Right ventricle myocardium superior (tissue), 1 donor: ENCODE measurements around the gene KIAA1614. TPM values are rescaled to one million over a fixed set of nuclear protein-coding genes. Genes with fewer than 3 reads are reported as not detected.

Experiments used
- ATAC-seq: fragments of 200-7000 bp; cut with Tn5 transposase; one replicate; pipeline ENCODE4 v1.9.1; 2020; ENCODE audit warnings: mild to moderate bottlenecking; ENCODE audit not compliant: poor library complexity
- DNase-seq: peaks from one replicate; pipeline ENCODE4 v3.0.0-alpha.2; 2020
- intact Hi-C: fragments of 100-400 bp; cut with DNase I; formaldehyde crosslinking; loops from one replicate; pipeline ENCODE4 v1.11.2; 2022
- long read RNA-seq: library from polyadenylated mRNA; unstranded; transcript quantifications from one replicate; pipeline ENCODE4 v2.0.0, GENCODE V29; 2021
- total RNA-seq: library from RNA; stranded (reverse); fragmentation: NEBNext Ultra II Directional; extraction: Animal tissue kit (Norgen Biotek cat#: 25700); gene quantifications from one replicate; pipeline ENCODE4 v1.2.1, GENCODE V29; 2021
- donor health status: DM: no; HTN: yes; CAD: no; lungs with severe emphysema.

Gene KIAA1614, protein sequence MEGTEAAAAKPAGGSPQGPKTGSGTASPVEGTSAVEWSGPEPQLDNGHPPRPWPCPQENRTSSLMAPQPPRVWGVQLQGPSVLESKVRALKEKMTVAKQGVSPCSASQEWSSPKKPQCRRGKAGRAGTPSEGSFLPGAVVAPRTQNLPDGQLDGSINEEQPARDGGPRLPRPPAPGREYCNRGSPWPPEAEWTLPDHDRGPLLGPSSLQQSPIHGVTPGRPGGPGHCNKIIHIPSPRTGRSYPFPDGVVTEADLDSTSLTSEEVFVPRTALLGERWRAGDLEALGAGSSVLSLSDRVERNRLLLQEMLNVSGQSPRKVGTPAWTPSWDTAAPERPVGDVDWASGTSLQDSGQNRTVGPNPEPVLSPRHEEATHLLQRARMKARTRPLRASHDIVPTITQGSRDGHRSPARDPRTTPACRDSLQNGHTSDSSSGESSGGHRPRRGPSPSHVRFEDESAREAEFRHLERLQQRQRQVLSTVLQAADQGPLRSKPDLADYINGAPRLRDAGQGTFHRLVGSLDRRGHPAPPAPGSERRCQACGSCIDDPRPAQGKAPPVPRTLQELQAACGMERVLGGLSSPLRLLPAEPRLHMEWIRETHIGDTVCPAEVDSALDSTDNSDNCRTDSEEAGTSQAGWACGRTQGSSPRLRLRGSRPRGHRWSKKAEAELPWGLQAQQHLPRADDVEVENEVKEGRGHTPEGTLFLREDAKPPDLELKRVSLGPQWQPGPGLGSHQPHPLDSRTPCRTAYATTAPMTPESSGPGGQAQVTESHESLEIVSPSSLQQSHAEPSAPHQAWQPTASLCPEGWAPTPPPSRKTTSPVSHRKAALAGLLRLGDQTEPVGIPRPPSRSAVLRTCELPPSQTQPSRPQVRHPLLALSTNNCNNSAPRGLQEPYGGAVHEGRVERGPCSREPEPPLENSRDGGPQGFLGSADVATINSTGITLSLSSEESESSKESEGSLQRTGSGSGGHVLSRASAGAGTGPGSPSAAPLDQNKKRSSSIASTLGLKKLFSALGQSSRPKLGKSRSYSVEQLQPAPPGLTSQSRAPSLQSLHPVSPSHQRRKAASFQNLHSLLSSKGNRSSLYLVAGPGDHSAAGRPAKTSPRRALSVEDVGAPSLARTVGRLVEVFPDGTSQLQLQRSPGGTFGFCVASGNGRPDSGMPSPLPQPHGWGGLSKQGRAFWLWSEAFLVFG
- total RNA-seq = 7.1 TPM
- long read RNA-seq, partial matches to known transcripts = 1 of 9 reads
- long read RNA-seq, other reads (novel, unspliced or antisense) = 7 of 9 reads

DNA sequence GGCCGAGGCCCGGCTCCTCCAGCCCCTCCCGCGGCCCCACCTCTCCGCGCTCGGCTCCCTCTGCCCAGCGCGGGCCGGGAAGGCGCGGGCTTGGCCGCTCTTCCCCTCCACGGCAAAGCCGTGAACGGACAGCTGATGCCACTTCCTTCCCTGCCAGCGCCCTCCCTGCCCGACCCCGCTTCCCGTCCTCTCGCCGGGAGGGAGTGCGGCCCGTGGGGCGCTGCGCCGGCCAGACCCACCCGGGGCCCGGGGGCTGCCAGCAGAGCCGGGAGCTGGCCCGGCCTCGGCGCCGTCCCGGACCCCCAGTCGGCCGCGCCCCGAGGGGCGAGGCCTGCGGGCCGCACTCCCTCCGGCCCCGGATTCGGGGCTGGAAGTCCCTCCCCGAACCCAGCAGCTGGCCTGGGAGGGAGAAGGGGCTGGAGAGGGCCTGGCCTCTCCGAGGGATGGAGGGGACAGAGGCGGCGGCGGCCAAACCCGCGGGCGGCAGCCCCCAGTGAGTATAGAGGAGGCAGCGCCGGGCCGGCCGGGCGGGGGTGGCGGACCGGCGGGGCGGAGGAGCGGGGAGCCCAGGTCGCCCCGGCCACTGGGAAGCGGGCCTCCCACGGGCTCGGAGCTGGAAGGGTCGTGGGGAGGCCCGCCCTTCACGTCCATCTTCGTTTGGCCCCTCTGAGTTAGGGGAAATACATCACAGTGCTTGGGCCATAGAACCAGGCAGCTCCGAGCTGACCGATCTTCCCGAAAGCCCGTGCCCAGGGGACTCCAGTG is at the start of gene KIAA1614:
KIAA1614 (plus strand) TSS at position 97 of the 765 bp plus-strand sequence; CDS start at position 444, 347 bp downstream.
- DNase-seq (peak; percentile 66), ATAC-seq (peak; percentile 86)
- intact Hi-C loops = no loop called here

DNA sequence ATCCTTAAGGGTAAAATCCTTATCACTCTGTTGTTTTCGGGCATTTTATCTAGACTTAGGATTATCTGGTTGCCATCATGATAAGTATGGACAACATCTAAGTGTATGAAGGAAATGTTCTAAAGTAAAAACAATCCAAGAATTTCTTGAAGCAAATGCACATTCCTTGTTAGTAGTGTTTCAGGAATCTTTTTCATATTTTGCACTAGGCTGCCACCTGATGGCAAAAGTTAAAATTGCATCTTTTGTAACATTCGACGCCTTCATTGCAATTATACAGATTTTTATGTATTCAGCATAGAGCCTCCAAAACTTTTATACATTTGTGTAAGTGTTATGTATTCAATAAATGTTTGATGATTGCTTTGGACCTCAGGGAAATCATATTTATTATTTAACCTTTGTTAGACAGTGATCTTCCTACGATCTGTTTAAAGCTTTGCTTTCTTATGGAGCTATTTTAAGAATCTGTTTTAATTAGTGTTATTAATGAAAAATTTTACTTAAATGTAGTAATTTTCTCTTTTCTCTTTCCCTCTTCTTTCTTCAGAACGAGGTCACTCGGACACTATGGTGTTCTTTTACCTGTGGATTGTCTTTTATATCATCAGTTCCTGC is 49.4 kb upstream of the KIAA1614 start:
- intact Hi-C loops = loop anchor here (5.0 kb wide), 2 partner anchors 331 to 346 kb away; no protein-coding TSS in a partner anchor
- DNase-seq (no peak), ATAC-seq (peak; percentile 73)

DNA sequence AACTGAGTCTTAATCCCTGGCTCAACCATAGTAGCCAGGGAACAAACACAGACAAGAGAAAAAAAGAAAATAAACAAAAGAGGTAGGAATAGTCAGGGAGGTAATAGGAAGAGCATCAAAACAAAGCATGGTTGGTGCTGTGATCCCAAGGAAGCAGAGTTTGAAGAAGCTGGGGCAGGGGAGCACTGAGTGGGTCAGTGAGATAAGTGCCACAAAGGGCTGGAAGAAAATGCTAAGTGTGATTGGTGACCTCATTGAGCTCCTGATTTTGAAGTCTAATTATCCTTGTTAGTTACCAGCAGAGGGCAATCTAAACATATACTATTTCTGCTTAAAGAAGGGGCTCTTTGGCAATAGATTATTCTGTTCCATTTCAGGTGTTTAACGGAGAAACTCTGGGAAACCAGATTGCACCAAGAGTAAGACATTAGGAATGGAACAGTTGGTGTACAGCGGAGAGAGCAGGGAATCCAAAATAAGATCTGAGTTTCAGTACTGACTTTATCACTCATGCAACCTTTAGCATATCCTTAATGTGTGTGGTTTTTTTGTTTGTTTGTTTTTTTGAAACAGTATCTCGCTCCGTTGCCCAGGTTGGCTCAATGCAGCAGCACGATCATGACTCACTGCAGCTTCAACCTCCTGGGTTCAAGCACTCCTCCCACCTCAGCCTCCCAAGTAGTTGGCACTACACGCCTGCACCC is 30.7 kb upstream of the KIAA1614 start:
- intact Hi-C loops = loop anchor here (5.0 kb wide), 1 partner anchor 285 kb away; no protein-coding TSS in a partner anchor
- ATAC-seq (peak; percentile 59), DNase-seq (no peak)

DNA sequence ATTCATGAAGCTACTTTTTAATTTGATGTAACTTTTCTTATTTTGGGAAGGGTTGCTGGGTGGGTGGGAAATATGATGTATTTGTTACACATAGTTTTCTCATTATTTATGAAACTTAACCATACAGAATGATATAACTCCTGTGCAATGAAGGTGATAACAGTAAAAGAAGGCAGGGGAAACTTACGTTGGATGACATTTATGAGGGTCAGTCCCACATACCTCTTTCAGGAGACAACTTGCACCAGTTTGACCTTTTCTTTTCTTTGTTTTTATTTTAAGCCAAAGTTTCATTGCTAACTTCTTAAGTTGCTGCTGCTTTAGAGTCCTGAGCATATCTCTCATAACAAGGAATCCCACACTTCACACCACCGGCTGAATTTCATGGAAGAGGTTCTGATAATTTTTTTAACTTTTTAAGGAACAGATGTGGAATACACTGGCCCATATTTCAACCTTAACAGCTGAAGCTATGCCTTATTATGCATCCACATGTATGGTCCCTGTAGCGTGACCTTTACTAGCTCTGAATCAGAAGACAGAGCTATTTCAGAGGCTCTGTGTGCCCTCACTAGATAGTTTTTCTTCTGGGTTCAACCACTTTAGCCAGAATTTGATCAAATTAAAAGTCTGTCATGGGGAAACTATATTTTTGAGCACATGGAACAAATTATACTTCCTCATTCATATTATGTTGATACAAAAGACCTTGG is 28.0 kb upstream of the KIAA1614 start:
- ATAC-seq = no peak
- intact Hi-C loops = loop anchor here (5.0 kb wide), 1 partner anchor 283 kb away; no protein-coding TSS in a partner anchor

DNA sequence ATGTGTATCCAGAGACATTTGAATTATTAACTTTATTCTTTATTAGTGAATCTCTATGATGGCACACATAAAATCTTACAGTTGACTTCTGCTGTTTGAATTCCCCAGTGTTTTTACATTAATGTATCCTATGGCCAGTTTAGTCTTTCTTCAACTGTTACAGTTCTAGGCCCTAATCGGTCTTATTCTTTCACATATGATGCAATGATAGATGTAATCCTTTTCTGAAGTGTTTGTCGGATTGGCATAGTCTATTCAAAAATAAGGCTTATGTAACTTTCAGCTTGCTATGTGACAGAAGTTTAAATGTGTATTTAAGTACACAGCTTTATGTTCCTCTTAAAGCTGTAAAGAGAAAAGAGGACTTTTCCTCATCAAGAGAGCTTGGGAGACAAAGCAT is 26.4 kb upstream of the KIAA1614 start:
- DNase-seq (no peak), ATAC-seq (no peak)
- intact Hi-C loops = no loop called here

More for the DNA sequence above, 28.0 kb upstream of the KIAA1614 start:
- no peak for DNase-seq

DNA sequence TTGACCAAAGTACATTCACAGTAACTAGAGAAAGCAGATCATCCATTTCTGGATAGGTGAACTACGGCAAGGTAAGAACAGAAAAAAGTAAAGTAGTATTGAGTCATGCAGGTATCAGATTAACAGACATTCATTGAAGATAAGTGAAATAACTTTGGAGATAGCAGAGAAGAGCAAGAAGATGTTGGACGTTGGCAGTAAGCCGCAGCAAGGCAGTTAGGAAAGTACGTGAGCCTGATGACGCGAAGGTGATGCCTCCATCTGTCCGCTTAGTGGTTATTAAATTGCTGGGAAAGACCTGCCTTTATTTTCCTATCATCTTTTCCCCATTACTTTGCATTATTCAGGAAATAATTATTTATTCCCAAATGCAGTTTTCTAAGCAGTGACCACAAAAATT is 24.9 kb upstream of the KIAA1614 start:
- ATAC-seq (no peak), DNase-seq (no peak)
- intact Hi-C loops = no loop called here

DNA sequence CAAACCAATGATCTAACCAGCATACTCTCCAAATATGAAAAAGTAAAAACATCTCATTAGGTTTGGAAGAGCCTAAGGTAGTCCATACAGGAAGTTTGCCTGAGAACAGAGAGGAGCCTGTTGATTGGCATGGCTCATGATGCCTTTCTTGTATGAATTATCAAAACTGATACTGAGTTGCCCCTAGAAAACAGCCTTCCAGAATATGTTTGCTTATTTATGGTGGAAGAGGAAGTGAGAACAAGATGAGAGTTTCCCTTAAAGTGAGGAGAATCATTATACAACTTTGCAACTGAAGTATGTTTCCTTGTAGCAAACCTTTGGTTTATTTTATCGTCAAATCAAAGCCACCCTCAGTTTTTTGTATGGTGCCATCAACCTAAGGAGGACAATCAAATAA is 23.8 kb upstream of the KIAA1614 start:
- no peak for ATAC-seq
- DNase-seq = no peak
- intact Hi-C loops = no loop called here

DNA sequence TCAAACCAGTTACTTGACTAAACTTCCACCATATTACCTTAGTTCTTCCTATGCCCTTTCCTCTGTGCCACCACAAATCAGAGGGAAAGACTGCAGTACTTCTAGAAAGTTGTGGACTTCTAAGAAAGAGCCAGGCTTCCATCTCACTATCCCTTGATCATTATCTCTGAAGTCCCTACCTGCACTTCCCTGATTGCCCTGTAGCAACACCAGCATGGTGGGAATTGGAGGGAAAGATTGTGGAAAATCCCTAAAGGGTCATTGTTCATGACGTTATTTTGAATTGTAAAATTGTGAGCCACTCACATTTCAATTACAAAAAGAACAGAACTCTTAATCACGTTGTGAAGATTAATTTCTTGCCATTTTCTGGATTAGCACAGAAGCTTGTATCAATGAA is 23.4 kb upstream of the KIAA1614 start:
- intact Hi-C loops = no loop called here
- ATAC-seq (no peak), DNase-seq (no peak)

DNA sequence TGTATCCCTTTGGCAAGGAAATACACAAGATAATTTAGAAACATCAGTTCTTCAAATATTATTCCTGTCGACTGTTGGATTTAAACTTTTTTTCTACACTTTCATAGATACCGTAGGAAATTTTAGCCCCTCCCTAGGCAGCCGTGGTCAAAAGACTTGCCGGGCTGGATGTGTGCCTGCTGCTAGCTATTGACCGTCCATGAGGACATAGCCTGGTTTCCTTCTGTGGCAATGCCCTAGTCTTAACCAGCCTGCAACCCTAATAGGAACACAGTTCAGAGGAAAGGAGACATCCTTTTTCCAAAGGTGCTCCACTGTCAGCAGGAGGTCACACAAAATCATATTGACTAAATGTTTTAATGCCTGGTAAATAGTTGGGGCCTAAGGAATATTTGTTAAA is 20.4 kb upstream of the KIAA1614 start:
- no peak for DNase-seq
- no peak for ATAC-seq
- intact Hi-C loops = no loop called here

DNA sequence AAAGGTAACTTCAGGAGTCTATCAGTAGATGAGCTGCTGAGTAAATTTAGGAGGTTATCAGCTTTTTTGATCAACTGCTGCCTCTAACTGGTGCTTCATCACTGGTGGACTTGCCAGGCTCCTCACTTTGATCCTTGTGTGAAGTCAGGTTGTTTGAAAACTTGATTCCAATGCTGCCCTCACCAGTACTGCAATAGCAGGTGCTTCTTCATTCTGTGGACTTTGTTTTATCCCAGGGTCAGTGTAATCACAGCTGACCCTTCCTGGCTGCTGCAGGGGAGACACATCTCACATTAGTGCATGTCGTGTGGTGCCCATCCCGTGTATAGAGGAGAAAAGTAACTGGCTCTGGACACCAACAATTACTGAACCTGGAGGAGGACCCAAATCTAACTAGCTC is 20.0 kb upstream of the KIAA1614 start:
- no peak for DNase-seq
- intact Hi-C loops = no loop called here
- ATAC-seq = no peak

DNA sequence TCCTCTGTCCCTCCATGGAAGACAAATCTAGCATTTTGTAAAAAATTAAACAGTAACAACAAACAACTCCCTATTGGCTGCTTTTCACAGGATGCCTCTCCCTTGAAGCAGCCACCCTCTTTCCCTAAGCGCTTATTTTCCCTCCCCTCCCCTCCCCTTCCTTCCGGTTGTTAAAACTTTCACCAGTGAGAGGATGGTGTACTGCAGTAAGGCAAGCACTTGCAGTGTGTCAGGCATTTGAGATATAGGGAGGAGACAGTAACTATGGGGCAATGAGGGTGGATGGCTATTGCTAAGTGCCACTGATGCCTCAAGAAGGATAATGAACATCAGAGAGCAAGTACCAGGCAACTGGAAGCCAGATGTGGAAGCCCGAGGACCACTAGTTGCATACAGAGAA is 19.1 kb upstream of the KIAA1614 start:
- ATAC-seq = no peak
- intact Hi-C loops = no loop called here
- no peak for DNase-seq

DNA sequence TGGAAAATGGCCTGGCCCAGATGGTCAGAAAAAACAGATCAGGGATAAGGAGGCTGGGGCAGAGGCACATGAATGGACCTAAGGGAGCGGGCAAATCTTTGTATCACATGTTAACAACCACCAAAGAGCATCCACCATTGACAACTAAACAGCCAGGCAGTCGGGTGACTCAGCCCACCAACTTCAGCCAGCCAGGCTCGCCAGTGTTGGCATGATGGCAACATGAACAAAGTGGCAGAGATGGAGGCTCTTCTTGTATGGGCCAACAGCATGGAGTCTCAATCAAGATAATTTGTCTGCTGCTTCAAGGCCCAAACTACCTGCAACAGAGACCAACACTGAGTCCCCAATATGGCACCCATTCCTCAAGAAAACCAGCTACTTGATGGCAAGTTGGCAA is 16.5 kb upstream of the KIAA1614 start:
- no peak for ATAC-seq
- no peak for DNase-seq
- intact Hi-C loops = no loop called here

DNA sequence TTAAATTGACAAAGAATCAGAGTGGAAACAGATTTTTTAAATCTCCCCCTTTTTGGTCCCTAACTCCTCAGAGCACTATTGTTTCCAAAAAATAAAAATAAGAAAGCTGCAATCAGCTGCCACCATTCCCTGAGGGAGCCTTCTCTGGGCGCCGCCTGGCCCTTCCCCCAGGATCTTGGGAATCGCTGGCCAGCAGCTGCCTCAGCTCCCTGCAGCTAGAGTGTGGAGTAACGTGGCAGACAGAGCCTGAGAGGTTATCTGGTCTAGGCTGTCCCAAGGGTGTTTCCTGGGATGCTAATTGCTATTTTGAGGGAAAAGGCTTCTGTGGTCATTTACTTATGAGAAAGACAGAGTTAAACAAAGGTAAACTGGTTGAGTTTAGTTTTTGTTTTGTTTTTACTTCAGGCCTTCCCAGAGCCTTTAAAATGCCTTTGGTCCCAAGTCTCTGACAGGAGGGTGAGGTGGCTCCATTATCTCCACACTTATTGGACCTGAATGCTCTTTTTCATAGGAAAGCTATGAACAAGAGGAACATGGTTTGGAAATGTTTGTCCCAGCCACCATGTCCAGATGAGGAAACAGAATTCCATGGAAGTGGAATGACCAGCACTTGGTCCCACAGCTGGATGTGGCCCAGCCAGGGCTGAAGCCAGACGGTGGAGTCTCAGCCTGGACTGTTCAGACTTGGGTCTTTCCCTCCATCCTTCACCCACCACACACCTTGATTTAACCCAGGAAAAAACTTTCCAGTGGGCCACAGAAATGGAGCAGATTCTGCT is 14.1 kb upstream of the KIAA1614 start:
- peak; percentile 72 for ATAC-seq
- DNase-seq = no peak
- intact Hi-C loops = no loop called here

DNA sequence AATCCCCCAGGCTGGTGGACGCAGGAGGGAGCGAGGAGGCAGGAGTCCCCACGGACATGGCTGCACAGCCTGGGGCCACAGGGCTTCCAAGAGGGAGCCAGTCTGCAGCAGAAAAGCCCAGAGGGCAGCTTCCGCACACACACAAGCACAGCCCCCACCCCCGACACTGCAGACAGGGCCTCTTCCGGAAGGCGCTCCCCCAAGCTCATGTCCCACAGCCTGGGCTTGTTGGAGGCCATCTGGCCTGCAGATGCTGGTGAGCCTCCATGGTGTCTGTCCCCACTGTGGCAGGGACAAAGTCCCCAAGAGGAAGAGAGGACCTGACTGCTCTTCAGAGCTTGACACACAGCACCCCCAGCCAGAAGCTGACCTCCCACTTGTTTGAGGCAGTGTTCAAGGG is 13.4 kb upstream of the KIAA1614 start:
- intact Hi-C loops = no loop called here
- DNase-seq (no peak), ATAC-seq (no peak)

DNA sequence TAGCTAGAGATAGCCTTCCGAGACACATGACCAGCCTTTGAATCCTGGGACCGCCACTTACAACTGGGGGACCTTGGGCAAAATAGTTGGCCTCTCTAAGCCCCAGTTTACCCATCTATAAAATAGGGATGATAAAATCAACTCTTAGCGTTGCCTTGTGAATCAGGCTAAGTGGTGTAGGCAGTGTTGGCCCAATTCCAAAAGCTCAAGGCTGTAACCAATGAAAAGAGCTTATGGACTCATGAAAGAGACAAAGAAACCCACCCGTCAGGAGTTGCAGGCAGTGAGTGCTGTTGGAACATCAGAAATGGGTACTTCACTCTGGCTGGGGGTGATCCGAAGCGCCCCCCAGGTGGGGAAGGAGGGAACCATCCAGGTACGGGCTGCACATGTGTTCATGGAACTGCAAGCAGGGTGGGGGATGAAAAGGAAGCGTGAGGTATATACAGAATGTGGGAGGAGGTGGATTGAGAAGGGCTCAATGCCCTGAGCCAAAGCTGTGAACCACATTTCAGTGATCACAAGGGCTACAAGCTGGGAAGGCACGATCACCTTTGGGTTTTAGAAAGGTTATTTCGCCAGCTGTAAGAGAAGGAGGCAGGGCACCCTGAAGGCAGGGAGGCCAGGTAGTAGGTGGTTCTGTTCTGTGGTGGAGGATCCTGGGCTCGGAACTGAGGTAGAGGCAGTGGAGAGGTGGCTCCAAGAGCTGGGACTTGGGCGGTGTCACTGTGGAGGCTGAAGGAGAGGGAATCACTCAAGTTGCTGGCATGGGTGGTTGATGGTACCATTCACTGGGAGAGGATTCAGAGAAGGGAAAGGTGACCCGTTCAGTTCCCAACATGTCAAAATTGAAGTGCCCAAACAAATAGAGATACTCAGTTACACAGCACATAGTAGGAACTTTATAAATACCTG is 11.4 kb upstream of the KIAA1614 start:
- intact Hi-C loops = no loop called here
- no peak for DNase-seq
- ATAC-seq = no peak
